ENCODE data around the gene GBF1. TPM values are rescaled to one million over a fixed set of nuclear protein-coding genes. Genes with fewer than 3 reads are reported as not detected.

GBF1 gene
- total RNA-seq, 2 experiments from 2014 or later = 40.1 to 40.6 TPM

- Mint-ChIP-seq H3K4me1 (peaks cover 10% of the 10 kb centered on the region), H3K27me3 (no peaks in the 10 kb centered on the region), H3K9me3 (no peaks in the 10 kb centered on the region), H3K4me3 (no peak overlapping the region), H3K36me3 (peaks cover 25% of the 10 kb centered on the region), H3K27ac (no peak overlapping the region)
- DNase-seq (no peak), ATAC-seq (ENCODE audit: low read depth) (no peak)
- POLR2A ChIA-PET = no interaction called here
Measured at GRCh38 chr10:102262744-102263370, 17.5 kb downstream of the GBF1 start.

- H3K27ac Mint-ChIP-seq = no peak overlapping the region
- no peak overlapping the region for H3K4me3 Mint-ChIP-seq
- POLR2A ChIA-PET = no interaction called here
- ATAC-seq (ENCODE audit: low read depth) (no peak), DNase-seq (no peak)
- H3K9me3 Mint-ChIP-seq = no peaks in the 10 kb centered on the region
- peaks cover 21% of the 10 kb centered on the region for H3K4me1 Mint-ChIP-seq
- no peaks in the 10 kb centered on the region for H3K27me3 Mint-ChIP-seq
- H3K36me3 Mint-ChIP-seq = peaks cover 28% of the 10 kb centered on the region
Measured at GRCh38 chr10:102264371-102264770, 19.0 kb downstream of the GBF1 start.

GRCh38 chr10:102266670-102267069, 21.3 kb downstream of the GBF1 start:
- POLR2A ChIA-PET = no interaction called here
- no peak overlapping the region for H3K27ac Mint-ChIP-seq
- H3K36me3 Mint-ChIP-seq = peaks cover 25% of the 10 kb centered on the region
- H3K27me3 Mint-ChIP-seq = no peaks in the 10 kb centered on the region
- peaks cover 23% of the 10 kb centered on the region for H3K4me1 Mint-ChIP-seq
- ATAC-seq (ENCODE audit: low read depth) = no peak
- H3K4me3 Mint-ChIP-seq = no peak overlapping the region
- DNase-seq = no peak
- H3K9me3 Mint-ChIP-seq = no peaks in the 10 kb centered on the region

DNA sequence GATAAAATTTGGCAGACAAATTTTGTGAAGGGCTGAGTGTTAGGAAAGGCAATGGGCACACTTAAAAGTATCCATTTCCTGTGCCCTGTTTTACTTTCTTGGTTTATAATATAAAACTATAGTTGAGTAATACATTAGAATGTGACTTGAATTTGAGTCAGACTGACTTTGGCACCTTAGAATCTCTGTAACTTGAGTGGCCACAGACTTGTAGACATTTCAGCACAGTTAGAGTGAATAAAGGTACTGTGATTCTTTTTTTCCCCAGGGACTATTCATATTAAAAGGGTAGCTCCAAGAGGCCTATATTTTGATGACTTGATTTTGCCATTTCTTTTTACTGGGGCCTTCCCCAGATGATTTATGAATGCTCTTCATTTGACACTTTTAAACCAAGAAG, 22.4 kb downstream of the GBF1 start:
- no peak overlapping the region for H3K4me3 Mint-ChIP-seq
- H3K36me3 Mint-ChIP-seq = peaks cover 19% of the 10 kb centered on the region
- POLR2A ChIA-PET = interaction anchor here (1.1 kb wide), 1 partner anchor 22 kb away, joined by 3 read pairs; the partner anchor contains the start of gene GBF1
- H3K9me3 Mint-ChIP-seq = no peaks in the 10 kb centered on the region
- H3K27me3 Mint-ChIP-seq = no peaks in the 10 kb centered on the region
- ATAC-seq (ENCODE audit: low read depth) (no peak), DNase-seq (no peak)
- H3K4me1 Mint-ChIP-seq = peaks cover 29% of the 10 kb centered on the region
- H3K27ac Mint-ChIP-seq = no peak overlapping the region

GRCh38 chr10:102268375-102268888, 23.1 kb downstream of the GBF1 start:
- POLR2A ChIA-PET = interaction anchor here (0.5 to 1.1 kb wide), 2 partner anchors 23 to 507 kb away, joined by 3 read pairs; partner anchors contain the start of gene GBF1
- DNase-seq (no peak), ATAC-seq (ENCODE audit: low read depth) (peak; percentile 46)
- Mint-ChIP-seq H3K4me1 (peaks cover 29% of the 10 kb centered on the region), H3K27ac (no peak overlapping the region), H3K27me3 (no peaks in the 10 kb centered on the region), H3K9me3 (no peaks in the 10 kb centered on the region), H3K4me3 (no peak overlapping the region), H3K36me3 (peaks cover 21% of the 10 kb centered on the region)

- H3K4me1 Mint-ChIP-seq = peaks cover 29% of the 10 kb centered on the region
- DNase-seq = no peak
- no peaks in the 10 kb centered on the region for H3K27me3 Mint-ChIP-seq
- H3K9me3 Mint-ChIP-seq = no peaks in the 10 kb centered on the region
- H3K36me3 Mint-ChIP-seq = peaks cover 22% of the 10 kb centered on the region
- H3K27ac Mint-ChIP-seq = no peak overlapping the region
- POLR2A ChIA-PET = no interaction called here
- no peak for ATAC-seq (ENCODE audit: low read depth)
- no peak overlapping the region for H3K4me3 Mint-ChIP-seq
Measured at GRCh38 chr10:102269017-102269416, 23.7 kb downstream of the GBF1 start.

DNA sequence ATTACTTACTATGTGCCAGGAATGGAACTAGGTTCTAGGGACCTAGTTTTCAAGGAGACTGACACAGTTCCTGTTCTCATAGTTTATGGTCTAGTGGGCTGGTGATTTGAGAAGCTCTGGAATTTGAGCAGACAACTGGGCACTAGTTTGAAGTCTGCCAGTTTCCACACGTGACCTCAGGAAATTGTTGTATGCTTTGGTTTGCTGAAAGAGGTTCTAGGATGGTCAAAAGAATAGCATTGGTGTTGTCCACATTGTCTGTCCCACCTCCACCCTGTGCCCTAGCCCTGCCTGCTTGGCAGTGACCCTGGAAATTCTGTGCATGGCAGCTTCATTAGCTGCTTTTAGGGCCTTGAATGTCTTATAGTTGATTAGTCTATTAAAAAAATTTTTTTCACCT, 28.7 kb downstream of the GBF1 start:
- POLR2A ChIA-PET = no interaction called here
- Mint-ChIP-seq H3K4me1 (peaks cover 15% of the 10 kb centered on the region), H3K36me3 (peaks cover 16% of the 10 kb centered on the region), H3K4me3 (no peak overlapping the region), H3K9me3 (no peaks in the 10 kb centered on the region), H3K27ac (no peak overlapping the region), H3K27me3 (no peaks in the 10 kb centered on the region)
- DNase-seq (no peak), ATAC-seq (ENCODE audit: low read depth) (no peak)

DNA sequence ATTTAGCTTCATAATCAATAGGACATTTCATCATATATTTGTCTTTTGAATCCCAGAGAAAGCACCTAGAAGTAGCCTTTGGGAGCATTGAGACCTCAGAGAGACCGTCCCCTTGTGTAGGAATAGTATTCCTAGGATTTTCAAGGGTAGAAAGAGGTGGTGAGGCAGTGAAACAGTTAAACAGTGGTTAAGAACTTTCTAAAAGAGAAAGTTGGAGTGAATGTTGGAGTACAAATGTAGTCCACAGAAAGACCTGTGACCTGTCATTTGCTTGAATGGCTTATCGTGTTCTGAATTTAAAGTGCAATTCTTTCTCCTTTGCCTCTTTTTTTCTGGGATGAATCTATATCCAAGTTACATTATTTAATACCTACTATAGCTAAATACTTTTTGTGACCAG, 30.0 kb downstream of the GBF1 start:
- H3K4me1 Mint-ChIP-seq = peaks cover 18% of the 10 kb centered on the region
- H3K27me3 Mint-ChIP-seq = no peaks in the 10 kb centered on the region
- no peak for DNase-seq
- H3K9me3 Mint-ChIP-seq = no peaks in the 10 kb centered on the region
- peaks cover 14% of the 10 kb centered on the region for H3K36me3 Mint-ChIP-seq
- no peak overlapping the region for H3K4me3 Mint-ChIP-seq
- no peak overlapping the region for H3K27ac Mint-ChIP-seq
- POLR2A ChIA-PET = no interaction called here
- ATAC-seq (ENCODE audit: low read depth) = no peak

DNA sequence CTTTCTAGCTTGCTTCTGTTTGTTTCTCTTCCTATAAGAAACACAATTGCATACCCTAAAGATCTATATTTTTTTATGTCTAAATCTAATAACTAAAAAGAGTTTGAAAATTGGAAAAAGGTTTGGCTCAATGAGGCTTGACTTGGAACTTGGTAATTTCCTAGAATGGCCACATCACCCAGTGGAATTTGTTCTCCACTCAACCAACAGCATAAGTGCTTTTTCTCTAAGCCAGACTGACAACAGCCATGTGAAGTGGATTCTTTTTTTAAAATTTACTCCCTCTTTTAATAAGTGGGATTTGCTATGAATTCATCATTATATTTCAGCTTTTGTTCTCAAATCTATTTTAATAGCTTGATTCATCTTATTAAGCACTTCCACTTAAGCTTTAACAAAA, 33.8 kb downstream of the GBF1 start:
- peaks cover 34% of the 10 kb centered on the region for H3K4me1 Mint-ChIP-seq
- H3K27ac Mint-ChIP-seq = no peak overlapping the region
- H3K36me3 Mint-ChIP-seq = peaks cover 6% of the 10 kb centered on the region
- DNase-seq = no peak
- no peak for ATAC-seq (ENCODE audit: low read depth)
- POLR2A ChIA-PET = interaction anchor here (0.6 kb wide), 1 partner anchor 34 kb away, joined by 3 read pairs; the partner anchor contains the start of gene GBF1
- H3K4me3 Mint-ChIP-seq = no peak overlapping the region
- H3K27me3 Mint-ChIP-seq = no peaks in the 10 kb centered on the region
- H3K9me3 Mint-ChIP-seq = no peaks in the 10 kb centered on the region

- ATAC-seq (ENCODE audit: low read depth) (no peak), DNase-seq (no peak)
- H3K36me3 Mint-ChIP-seq = peaks cover 13% of the 10 kb centered on the region
- H3K4me3 Mint-ChIP-seq = peak overlapping the region; percentile 74
- H3K27ac Mint-ChIP-seq = no peak overlapping the region
- POLR2A ChIA-PET = no interaction called here
- H3K27me3 Mint-ChIP-seq = no peaks in the 10 kb centered on the region
- H3K4me1 Mint-ChIP-seq = peaks cover 47% of the 10 kb centered on the region
- H3K9me3 Mint-ChIP-seq = no peaks in the 10 kb centered on the region
Measured at GRCh38 chr10:102280397-102281101, 35.2 kb downstream of the GBF1 start.

DNA sequence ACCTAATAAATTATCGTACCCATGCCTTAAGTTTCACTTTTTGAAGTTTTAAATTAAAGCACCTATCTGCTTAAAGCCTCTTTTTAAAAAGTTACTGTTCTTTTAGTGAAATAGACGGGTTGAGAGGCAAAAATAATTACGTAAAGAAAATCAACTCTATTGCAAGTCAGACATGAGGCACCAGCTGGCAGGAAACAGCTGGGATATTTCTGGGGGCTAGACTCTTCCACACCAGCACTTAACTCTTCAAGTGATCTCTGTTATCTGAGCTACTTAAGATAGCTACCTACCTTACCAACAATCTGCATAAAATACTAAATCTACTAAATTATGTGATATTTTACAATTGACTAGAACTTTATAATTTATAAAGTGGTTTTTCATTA, 35.8 kb downstream of the GBF1 start:
- no peak for DNase-seq
- Mint-ChIP-seq H3K4me1 (peaks cover 49% of the 10 kb centered on the region), H3K36me3 (peaks cover 13% of the 10 kb centered on the region), H3K4me3 (peak overlapping the region; percentile 74), H3K27ac (no peak overlapping the region), H3K9me3 (no peaks in the 10 kb centered on the region), H3K27me3 (no peaks in the 10 kb centered on the region)
- POLR2A ChIA-PET = no interaction called here
- no peak for ATAC-seq (ENCODE audit: low read depth)

DNA sequence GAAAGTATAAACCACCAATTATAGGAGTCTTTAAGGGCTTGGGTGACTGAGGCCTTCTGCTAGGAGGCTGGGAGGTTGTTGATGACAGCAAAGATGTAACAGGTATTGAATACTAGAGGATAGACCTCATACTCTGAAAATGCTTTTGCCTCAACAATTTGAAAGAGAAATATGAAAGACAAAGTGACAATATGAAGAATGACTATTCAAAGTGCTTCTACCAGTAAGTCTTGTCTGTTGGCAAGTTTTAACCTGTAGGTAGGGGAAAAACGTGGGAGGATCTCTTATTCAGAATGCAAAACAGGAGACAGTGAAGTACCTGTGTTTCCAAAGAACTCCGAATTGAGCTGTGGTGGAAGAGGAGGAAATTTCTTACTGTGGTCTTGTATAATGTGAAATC, 38.2 kb downstream of the GBF1 start:
- Mint-ChIP-seq H3K27ac (peak overlapping the region; percentile 76), H3K36me3 (peaks cover 11% of the 10 kb centered on the region), H3K4me1 (peaks cover 62% of the 10 kb centered on the region), H3K27me3 (no peaks in the 10 kb centered on the region), H3K4me3 (peak overlapping the region; percentile 70), H3K9me3 (no peaks in the 10 kb centered on the region)
- no peak for ATAC-seq (ENCODE audit: low read depth)
- POLR2A ChIA-PET = interaction anchor here (1.4 to 1.7 kb wide), 2 partner anchors 30 to 38 kb away, joined by 3 to 7 read pairs; partner anchors contain the start of gene GBF1
- DNase-seq = no peak

DNA sequence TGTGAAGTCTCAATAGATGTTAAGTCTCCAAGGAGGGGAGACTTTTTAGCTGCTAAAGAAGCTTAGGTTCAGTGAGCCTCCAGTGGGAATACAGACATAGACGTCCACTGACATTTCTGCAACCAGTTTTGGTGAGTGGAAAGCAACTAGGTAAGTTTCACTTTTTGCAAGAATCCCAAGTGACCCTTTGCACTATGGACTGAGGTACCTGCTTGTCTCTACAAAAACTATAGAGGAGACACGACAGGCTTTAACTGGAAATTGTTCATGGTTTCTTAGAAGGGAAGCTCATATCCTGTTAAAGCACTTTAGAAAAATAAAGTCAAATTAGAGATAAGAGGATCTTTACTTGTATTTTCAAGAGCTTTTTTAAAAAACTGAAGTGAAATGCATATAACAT, 38.6 kb downstream of the GBF1 start:
- H3K4me3 Mint-ChIP-seq = peak overlapping the region; percentile 70
- H3K36me3 Mint-ChIP-seq = peaks cover 10% of the 10 kb centered on the region
- no peaks in the 10 kb centered on the region for H3K9me3 Mint-ChIP-seq
- no peak for DNase-seq
- peaks cover 58% of the 10 kb centered on the region for H3K4me1 Mint-ChIP-seq
- H3K27ac Mint-ChIP-seq = peak overlapping the region; percentile 76
- H3K27me3 Mint-ChIP-seq = no peaks in the 10 kb centered on the region
- POLR2A ChIA-PET = interaction anchor here (1.4 to 1.7 kb wide), 2 partner anchors 29 to 38 kb away, joined by 3 to 7 read pairs; partner anchors contain the start of gene GBF1
- ATAC-seq (ENCODE audit: low read depth) = peak; percentile 72

- Mint-ChIP-seq H3K36me3 (peaks cover 10% of the 10 kb centered on the region), H3K27me3 (no peaks in the 10 kb centered on the region), H3K27ac (peak overlapping the region; percentile 76), H3K9me3 (no peaks in the 10 kb centered on the region), H3K4me3 (peak overlapping the region; percentile 70), H3K4me1 (peaks cover 58% of the 10 kb centered on the region)
- POLR2A ChIA-PET = interaction anchor here (0.5 to 1.7 kb wide), 3 partner anchors 8 to 39 kb away, joined by 3 to 7 read pairs (median 4); partner anchors contain the start of gene GBF1
- DNase-seq = no peak
- ATAC-seq (ENCODE audit: low read depth) = no peak
Measured at GRCh38 chr10:102284531-102284930, 39.2 kb downstream of the GBF1 start.
